Activated B cell treated with CpG ODN at 0.5 μM for 24 hours (primary cell): ENCODE data around the gene TFAP2B. TPM values are rescaled to one million over a fixed set of nuclear protein-coding genes. Genes with fewer than 3 reads are reported as not detected.

ENCODE experiments used
- ATAC-seq: fragments of 200-7000 bp; cut with Tn5 transposase; one replicate; pipeline ENCODE4 v1.10.0; 2021; ENCODE audit warnings: low read depth, mild to moderate bottlenecking, moderate library complexity
- CTCF ChIA-PET: fragments of 350-600 bp; sonication (Branson Sonifier 250); formaldehyde crosslinking; loops from one replicate; lab custom pipeline; 2021; ENCODE audit warnings: antibody characterized with exemption; lab: Charles Lee
- POLR2A ChIA-PET: fragments of 350-600 bp; sonication (Branson Sonifier 250); formaldehyde crosslinking; loops from one replicate; lab custom pipeline; 2021; ENCODE audit warnings: antibody characterized with exemption; lab: Charles Lee
- DNase-seq: peaks from one replicate; pipeline ENCODE4 v3.0.0; 2022
- H3K27ac Mint-ChIP-seq: one replicate; pipeline ENCODE4 v1.8.0; 2020; ENCODE audit warnings: mixed read lengths
- H3K27me3 Mint-ChIP-seq: one replicate; pipeline ENCODE4 v1.8.0; 2021; ENCODE audit warnings: mixed read lengths
- H3K36me3 Mint-ChIP-seq: one replicate; pipeline ENCODE4 v1.8.0; 2021; ENCODE audit warnings: low read depth, mixed read lengths
- H3K4me1 Mint-ChIP-seq: one replicate; pipeline ENCODE4 v1.8.0; 2021; ENCODE audit warnings: mixed read lengths
- H3K4me3 Mint-ChIP-seq: one replicate; pipeline ENCODE4 v1.8.0; 2020; ENCODE audit warnings: mild to moderate bottlenecking, mixed read lengths
- H3K9me3 Mint-ChIP-seq: one replicate; pipeline ENCODE4 v1.8.0; 2020; ENCODE audit warnings: mixed read lengths
- CTCF ChIP-seq: fragments of 200-600 bp; IDR thresholded peaks from one replicate; pipeline ENCODE4 v1.8.0; 2022; ENCODE audit warnings: antibody characterized with exemption, mild to moderate bottlenecking
- intact Hi-C: fragments of 100-400 bp; cut with micrococcal nuclease; formaldehyde crosslinking; loops from one replicate; pipeline ENCODE4 v1.15.1; 2024
- total RNA-seq: library from RNA; stranded (reverse); gene quantifications from 2 replicates; pipeline ENCODE4 v1.2.3, GENCODE V29; 2022

The TFAP2B gene
- total RNA-seq, 1 donor from 2014 or later = not detected

- Mint-ChIP-seq H3K4me1 (no peaks in the 10 kb centered on the region), H3K9me3 (no peaks in the 10 kb centered on the region), H3K27ac (no peak overlapping the region), H3K4me3 (no peak overlapping the region), H3K36me3 (no peaks in the 10 kb centered on the region), H3K27me3 (peaks cover 70% of the 10 kb centered on the region)
- ChIA-PET CTCF (no interaction called here), POLR2A (no interaction called here)
- TF ChIP-seq CTCF = no peak
- no peak for ATAC-seq
- DNase-seq = no peak
- intact Hi-C loops = no loop called here
These were observed 24.3 kb downstream of the TFAP2B start for GRCh38 chr6:50842861-50843384.

- ChIA-PET POLR2A (no interaction called here), CTCF (no interaction called here)
- ATAC-seq (no peak), DNase-seq (no peak)
- H3K9me3 Mint-ChIP-seq = no peaks in the 10 kb centered on the region
- no peaks in the 10 kb centered on the region for H3K36me3 Mint-ChIP-seq
- intact Hi-C loops = no loop called here
- no peak for TF ChIP-seq CTCF
- no peak overlapping the region for H3K27ac Mint-ChIP-seq
- H3K27me3 Mint-ChIP-seq = peaks cover 70% of the 10 kb centered on the region
- no peak overlapping the region for H3K4me3 Mint-ChIP-seq
- no peaks in the 10 kb centered on the region for H3K4me1 Mint-ChIP-seq
These were observed 25.2 kb downstream of the TFAP2B start for GRCh38 chr6:50843842-50844241.

GRCh38 chr6:50845499-50846143 lies 26.9 kb downstream of the TFAP2B start:
- peaks cover 71% of the 10 kb centered on the region for H3K27me3 Mint-ChIP-seq
- no peak overlapping the region for H3K27ac Mint-ChIP-seq
- intact Hi-C loops = no loop called here
- DNase-seq = no peak
- ChIA-PET CTCF (no interaction called here), POLR2A (no interaction called here)
- no peaks in the 10 kb centered on the region for H3K36me3 Mint-ChIP-seq
- H3K9me3 Mint-ChIP-seq = no peaks in the 10 kb centered on the region
- no peak for ATAC-seq
- no peak for TF ChIP-seq CTCF
- H3K4me1 Mint-ChIP-seq = no peaks in the 10 kb centered on the region
- H3K4me3 Mint-ChIP-seq = no peak overlapping the region

GRCh38 chr6:50846144-50846851 lies 27.6 kb downstream of the TFAP2B start:
- DNase-seq (no peak), ATAC-seq (no peak)
- H3K4me1 Mint-ChIP-seq = no peaks in the 10 kb centered on the region
- no peak for TF ChIP-seq CTCF
- intact Hi-C loops = no loop called here
- H3K36me3 Mint-ChIP-seq = no peaks in the 10 kb centered on the region
- peaks cover 69% of the 10 kb centered on the region for H3K27me3 Mint-ChIP-seq
- no peak overlapping the region for H3K27ac Mint-ChIP-seq
- H3K4me3 Mint-ChIP-seq = no peak overlapping the region
- CTCF ChIA-PET = no interaction called here
- POLR2A ChIA-PET = no interaction called here
- no peaks in the 10 kb centered on the region for H3K9me3 Mint-ChIP-seq

GRCh38 chr6:50846852-50847155 lies 28.1 kb downstream of the TFAP2B start:
- POLR2A ChIA-PET = no interaction called here
- Mint-ChIP-seq H3K4me3 (no peak overlapping the region), H3K27me3 (peaks cover 67% of the 10 kb centered on the region), H3K27ac (no peak overlapping the region), H3K4me1 (no peaks in the 10 kb centered on the region), H3K36me3 (no peaks in the 10 kb centered on the region), H3K9me3 (no peaks in the 10 kb centered on the region)
- ATAC-seq = no peak
- DNase-seq = no peak
- intact Hi-C loops = no loop called here
- CTCF ChIA-PET = no interaction called here
- no peak for TF ChIP-seq CTCF
